CD4-positive, alpha-beta T cell treated with Interleukin-1 beta for 1 hour (primary cell): ENCODE measurements around the gene PLXNB2.
A peak's percentile ranks its signal among the peaks of the same experiment; 100 is the strongest.

Source experiments
- DNase-seq, 2 donors: peaks; one replicate each; pipeline ENCODE4 v3.0.0-alpha.2; 2020 to 2022

Gene PLXNB2

GRCh38 chr22:50310031-50310722 lies 2.7 kb upstream of the PLXNB2 start:
- DNase-seq = no peak

- no peak for DNase-seq
Measured at GRCh38 chr22:50309601-50309991, 2.1 kb upstream of the PLXNB2 start.

- DNase-seq = no peak
Measured at GRCh38 chr22:50308986-50309600, 1.6 kb upstream of the PLXNB2 start.

- DNase-seq = peak in 1 of 2 donors; percentile 57
Measured at GRCh38 chr22:50308597-50308935, 1.1 kb upstream of the PLXNB2 start.

- no peak for DNase-seq
Measured at GRCh38 chr22:50307890-50308596, 597 bp upstream of the PLXNB2 start.

GRCh38 chr22:50305923-50306566 lies 1.4 kb downstream of the PLXNB2 start:
- DNase-seq = peak in 1 of 2 donors; percentile 74

- DNase-seq = no peak
Measured at GRCh38 chr22:50305393-50305922, 2.0 kb downstream of the PLXNB2 start.

GRCh38 chr22:50304528-50305392 lies 2.7 kb downstream of the PLXNB2 start:
- DNase-seq = peak in 1 of 2 donors; percentile 75

GRCh38 chr22:50303848-50304527 lies 3.5 kb downstream of the PLXNB2 start:
- peak; percentile 21 to 72 for DNase-seq

GRCh38 chr22:50303515-50303847 lies 4.0 kb downstream of the PLXNB2 start:
- DNase-seq = no peak

- no peak for DNase-seq
Measured at GRCh38 chr22:50302564-50302963, 4.9 kb downstream of the PLXNB2 start.

GRCh38 chr22:50302041-50302541 lies 5.4 kb downstream of the PLXNB2 start:
- DNase-seq = peak in 1 of 2 donors; percentile 68

GRCh38 chr22:50301581-50301991 lies 5.9 kb downstream of the PLXNB2 start:
- peak in 1 of 2 donors; percentile 45 for DNase-seq

- DNase-seq = no peak
Measured at GRCh38 chr22:50300620-50301257, 6.7 kb downstream of the PLXNB2 start.

- no peak for DNase-seq
Measured at GRCh38 chr22:50299785-50300619, 7.4 kb downstream of the PLXNB2 start.

- DNase-seq = peak in 1 of 2 donors; percentile 27
Measured at GRCh38 chr22:50298937-50299784, 8.3 kb downstream of the PLXNB2 start.

- no peak for DNase-seq
Measured at GRCh38 chr22:50298266-50298637, 9.2 kb downstream of the PLXNB2 start.

GRCh38 chr22:50297510-50298265 lies 9.8 kb downstream of the PLXNB2 start:
- DNase-seq = no peak
